Large intestine (tissue), 12 donors: ENCODE results near the gene BCHE. TPM values are rescaled to one million over a fixed set of nuclear protein-coding genes. Genes with fewer than 3 reads are reported as not detected.

Experiments used
- DNase-seq, 2 donors: peaks; one replicate each; pipeline versions ENCODE4 v3.0.0 to v3.0.0-alpha.2; 2013
- H3K27ac ChIP-seq: one replicate; pipeline ENCODE4 v1.5.1; 2013; ENCODE audit warnings: low read length
- H3K27me3 ChIP-seq: 2 replicates; pipeline ENCODE4 v1.6.1; 2013; ENCODE audit warnings: low read length; ENCODE audit not compliant: control insufficient read depth, insufficient read depth
- H3K36me3 ChIP-seq: 2 replicates; pipeline ENCODE4 v1.6.1; 2013; ENCODE audit warnings: low read length; ENCODE audit not compliant: control insufficient read depth, insufficient read depth
- H3K4me1 ChIP-seq: one replicate; pipeline ENCODE4 v1.6.1; 2013; ENCODE audit warnings: low read length; ENCODE audit not compliant: control insufficient read depth, insufficient read depth
- H3K4me3 ChIP-seq: one replicate; pipeline ENCODE4 v1.5.1; 2013; ENCODE audit warnings: low read length
- H3K9me3 ChIP-seq: one replicate; pipeline ENCODE4 v1.6.1; 2013; ENCODE audit warnings: mild to moderate bottlenecking, low read depth, low read length, moderate library complexity; ENCODE audit not compliant: control insufficient read depth
- WGBS: methylation state at CpG from one replicate; pipeline ENCODE4 v1.1.5; 2013; ENCODE audit warnings: low lambda C conversion rate; ENCODE audit not compliant: insufficient coverage; 5-methylcytosine and 5-hydroxymethylcytosine counted together
- long read RNA-seq, 11 donors: transcript quantifications; one replicate each; lab custom pipeline, GENCODE V29; 2026
- polyA plus RNA-seq: library from polyadenylated mRNA; unstranded; fragments of 120-200 nt; gene quantifications from one replicate; pipeline ENCODE4 v1.2.1, GENCODE V29; 2013

BCHE gene
- polyA plus RNA-seq, result 59.6 TPM
- long read RNA-seq, donor 1, partial matches to known transcripts, result 0 of 4 reads
- long read RNA-seq, donor 1, other reads (novel, unspliced or antisense), result 0 of 4 reads
- long read RNA-seq, donor 2, partial matches to known transcripts, result 0 of 6 reads
- long read RNA-seq, donor 2, other reads (novel, unspliced or antisense), result 0 of 6 reads
- long read RNA-seq, donor 3, result 0 reads
- long read RNA-seq, donor 4, result 0 reads
- long read RNA-seq, donor 5, transcript BCHE-201 (4 exons, 2,454 nt), result major isoform, 7 of 19 reads
- long read RNA-seq, donor 5, transcript BCHE-202 (3 exons, 702 nt), result minor isoform, 6 of 19 reads
- long read RNA-seq, donor 5, partial matches to known transcripts, result 6 of 19 reads
- long read RNA-seq, donor 5, other reads (novel, unspliced or antisense), result 0 of 19 reads
- long read RNA-seq, donor 6, transcript BCHE-201 (4 exons, 2,454 nt), result major isoform, 8 of 9 reads
- long read RNA-seq, donor 6, partial matches to known transcripts, result 0 of 9 reads
- long read RNA-seq, donor 6, other reads (novel, unspliced or antisense), result 0 of 9 reads
- long read RNA-seq, donor 7, transcript BCHE-201 (4 exons, 2,454 nt), result major isoform, 15 of 38 reads
- long read RNA-seq, donor 7, transcript BCHE-202 (3 exons, 702 nt), result minor isoform, 6 of 38 reads
- long read RNA-seq, donor 7, partial matches to known transcripts, result 17 of 38 reads
- long read RNA-seq, donor 7, other reads (novel, unspliced or antisense), result 0 of 38 reads
- long read RNA-seq, donor 8, transcript BCHE-201 (4 exons, 2,454 nt), result major isoform, 9 of 9 reads
- long read RNA-seq, donor 8, partial matches to known transcripts, result 0 of 9 reads
- long read RNA-seq, donor 8, other reads (novel, unspliced or antisense), result 0 of 9 reads
- long read RNA-seq, donor 9, transcript BCHE-201 (4 exons, 2,454 nt), result major isoform, 15 of 29 reads
- long read RNA-seq, donor 9, partial matches to known transcripts, result 12 of 29 reads
- long read RNA-seq, donor 9, other reads (novel, unspliced or antisense), result 0 of 29 reads
- long read RNA-seq, donor 10, transcript BCHE-201 (4 exons, 2,454 nt), result major isoform, 10 of 24 reads
- long read RNA-seq, donor 10, partial matches to known transcripts, result 9 of 24 reads
- long read RNA-seq, donor 10, other reads (novel, unspliced or antisense), result 0 of 24 reads
- long read RNA-seq, donor 11, partial matches to known transcripts, result 0 of 5 reads
- long read RNA-seq, donor 11, other reads (novel, unspliced or antisense), result 0 of 5 reads

GRCh38 chr3:165837058-165837525, at the start of gene BCHE:
TSS of gene BCHE (minus strand) at chr3:165837423. CDS start at chr3:165831033, 6,390 bp downstream.
- H3K27ac ChIP-seq, result no peak within 1 kb of the TSS
- H3K27me3 ChIP-seq, result no peaks in the 10 kb centered on the region
- peak within 1 kb of the TSS; percentile 43 for H3K4me3 ChIP-seq
- no peaks in the 10 kb centered on the region for H3K9me3 ChIP-seq
- H3K36me3 ChIP-seq, result no peaks in the 10 kb centered on the region
- no peaks in the 10 kb centered on the region for H3K4me1 ChIP-seq
- peak; percentile 23 to 48 for DNase-seq
- 20% methylated on average over 1 of the region's 6 CpGs for WGBS

- no peaks in the 10 kb centered on the region for H3K36me3 ChIP-seq
- WGBS, result 100% methylated on average over 3 of the region's 5 CpGs
- H3K27ac ChIP-seq, result no peak overlapping the region
- H3K9me3 ChIP-seq, result no peaks in the 10 kb centered on the region
- H3K4me1 ChIP-seq, result no peaks in the 10 kb centered on the region
- no peak overlapping the region for H3K4me3 ChIP-seq
- H3K27me3 ChIP-seq, result no peaks in the 10 kb centered on the region
- no peak for DNase-seq
Measured at GRCh38 chr3:165885558-165886270, 48.5 kb upstream of the BCHE start.

- no peaks in the 10 kb centered on the region for H3K36me3 ChIP-seq
- H3K27me3 ChIP-seq, result no peaks in the 10 kb centered on the region
- no peak overlapping the region for H3K27ac ChIP-seq
- DNase-seq, result no peak
- no peaks in the 10 kb centered on the region for H3K9me3 ChIP-seq
- H3K4me1 ChIP-seq, result no peaks in the 10 kb centered on the region
- no peak overlapping the region for H3K4me3 ChIP-seq
Measured at GRCh38 chr3:165884518-165884917, 47.3 kb upstream of the BCHE start.

- no peak overlapping the region for H3K4me3 ChIP-seq
- 71% methylated on average over 6 of the region's 8 CpGs for WGBS
- no peaks in the 10 kb centered on the region for H3K9me3 ChIP-seq
Measured at GRCh38 chr3:165883863-165884478, 46.7 kb upstream of the BCHE start.

GRCh38 chr3:165883117-165883516, 45.9 kb upstream of the BCHE start:
- no peak overlapping the region for H3K4me3 ChIP-seq
- no peaks in the 10 kb centered on the region for H3K9me3 ChIP-seq
- H3K27ac ChIP-seq, result no peak overlapping the region
- H3K4me1 ChIP-seq, result no peaks in the 10 kb centered on the region
- whole genome bisulfite sequencing, result no CpG with 5 or more reads among the region's 2 CpGs
- no peaks in the 10 kb centered on the region for H3K36me3 ChIP-seq
- no peaks in the 10 kb centered on the region for H3K27me3 ChIP-seq
- DNase-seq, result no peak

More at GRCh38 chr3:165883863-165884478, 46.7 kb upstream of the BCHE start:
- no peak overlapping the region for H3K27ac ChIP-seq
- no peak for DNase-seq
- H3K36me3 ChIP-seq, result no peaks in the 10 kb centered on the region
- H3K4me1 ChIP-seq, result no peaks in the 10 kb centered on the region
- H3K27me3 ChIP-seq, result no peaks in the 10 kb centered on the region

GRCh38 chr3:165875644-165876043, 38.4 kb upstream of the BCHE start:
- Histone ChIP-seq H3K27me3 (no peaks in the 10 kb centered on the region), H3K4me3 (no peak overlapping the region), H3K36me3 (no peaks in the 10 kb centered on the region), H3K4me1 (no peaks in the 10 kb centered on the region), H3K27ac (no peak overlapping the region), H3K9me3 (no peaks in the 10 kb centered on the region)
- no peak for DNase-seq
- WGBS, result no CpG with 5 or more reads among the region's 6 CpGs

GRCh38 chr3:165874663-165875489, 37.7 kb upstream of the BCHE start:
- Histone ChIP-seq H3K4me3 (no peak overlapping the region), H3K36me3 (no peaks in the 10 kb centered on the region), H3K27me3 (no peaks in the 10 kb centered on the region), H3K9me3 (no peaks in the 10 kb centered on the region), H3K4me1 (no peaks in the 10 kb centered on the region), H3K27ac (no peak overlapping the region)
- no CpG with 5 or more reads among the region's 18 CpGs for WGBS
- DNase-seq, result no peak

GRCh38 chr3:165868088-165868487, 30.9 kb upstream of the BCHE start:
- H3K36me3 ChIP-seq, result no peaks in the 10 kb centered on the region
- H3K27ac ChIP-seq, result no peak overlapping the region
- no peak overlapping the region for H3K4me3 ChIP-seq
- no peaks in the 10 kb centered on the region for H3K9me3 ChIP-seq
- no peaks in the 10 kb centered on the region for H3K27me3 ChIP-seq
- DNase-seq, result no peak
- H3K4me1 ChIP-seq, result no peaks in the 10 kb centered on the region
- WGBS, result no CpG with 5 or more reads among the region's 5 CpGs

- 50% methylated on average over 1 of the region's 1 CpG for WGBS
- Histone ChIP-seq H3K36me3 (no peaks in the 10 kb centered on the region), H3K9me3 (no peaks in the 10 kb centered on the region), H3K4me3 (no peak overlapping the region), H3K27ac (no peak overlapping the region), H3K4me1 (no peaks in the 10 kb centered on the region), H3K27me3 (no peaks in the 10 kb centered on the region)
- no peak for DNase-seq
Measured at GRCh38 chr3:165859061-165859460, 21.8 kb upstream of the BCHE start.
